Parathyroid adenoma (tissue), 2 donors: ENCODE results near the gene ZNF25.

Experiments
- H2AFZ ChIP-seq: fragments of 300-600 bp; sonication (generic); one replicate; pipeline ENCODE4 v1.7.0; 2017; ENCODE audit warnings: antibody characterized with exemption, mild to moderate bottlenecking
- H3K27ac ChIP-seq: fragments of 300-600 bp; sonication (generic); one replicate; pipeline ENCODE4 v1.7.0; 2017
- H3K27me3 ChIP-seq: fragments of 300-600 bp; sonication (generic); one replicate; pipeline ENCODE4 v1.7.0; 2017; ENCODE audit warnings: low read length; ENCODE audit not compliant: control insufficient read depth, insufficient read depth
- H3K36me3 ChIP-seq: fragments of 300-600 bp; sonication (generic); one replicate; pipeline ENCODE4 v1.7.0; 2017; ENCODE audit warnings: low read length; ENCODE audit not compliant: control insufficient read depth, insufficient read depth
- H3K4me1 ChIP-seq: fragments of 300-600 bp; sonication (generic); one replicate; pipeline ENCODE4 v1.7.0; 2017; ENCODE audit warnings: control low read depth
- H3K4me2 ChIP-seq: fragments of 300-600 bp; sonication (generic); one replicate; pipeline ENCODE4 v1.7.0; 2017; ENCODE audit warnings: low read length
- H3K4me3 ChIP-seq: fragments of 300-600 bp; sonication (generic); one replicate; pipeline ENCODE4 v1.7.0; 2017; ENCODE audit warnings: low read depth, low read length
- H3K79me2 ChIP-seq: fragments of 300-600 bp; sonication (generic); one replicate; pipeline ENCODE4 v1.7.0; 2017; ENCODE audit warnings: control low read depth
- H3K9ac ChIP-seq: fragments of 300-600 bp; sonication (generic); one replicate; pipeline ENCODE4 v1.7.0; 2017; ENCODE audit warnings: mild to moderate bottlenecking
- H3K9me3 ChIP-seq: fragments of 300-600 bp; sonication (generic); one replicate; pipeline ENCODE4 v1.7.0; 2017; ENCODE audit warnings: low read length; ENCODE audit not compliant: control insufficient read depth
- CTCF ChIP-seq: fragments of 300-600 bp; sonication (generic); IDR thresholded peaks from one replicate; pipeline ENCODE4 v1.7.0; 2017; ENCODE audit warnings: antibody characterized with exemption, mild to moderate bottlenecking
- donor health status: primary hyperparathyroidism.

Gene ZNF25

GRCh38 chr10:37965006-37965405 is 11.4 kb downstream of the ZNF25 start:
- TF ChIP-seq CTCF: no peak
- H3K27me3 ChIP-seq: no peaks in the 10 kb centered on the region
- no peak overlapping the region for H3K27ac ChIP-seq
- no peak overlapping the region for H2AFZ ChIP-seq
- no peaks in the 10 kb centered on the region for H3K36me3 ChIP-seq
- H3K4me3 ChIP-seq: no peak overlapping the region
- peaks cover 5% of the 10 kb centered on the region for H3K79me2 ChIP-seq
- H3K9me3 ChIP-seq: no peaks in the 10 kb centered on the region
- H3K4me2 ChIP-seq: no peak overlapping the region
- H3K4me1 ChIP-seq: no peaks in the 10 kb centered on the region
- no peak overlapping the region for H3K9ac ChIP-seq

GRCh38 chr10:37960591-37961137 is 15.8 kb downstream of the ZNF25 start:
- H3K27me3 ChIP-seq: no peaks in the 10 kb centered on the region
- H3K4me1 ChIP-seq: no peaks in the 10 kb centered on the region
- no peak overlapping the region for H3K9ac ChIP-seq
- H3K9me3 ChIP-seq: no peaks in the 10 kb centered on the region
- H2AFZ ChIP-seq: no peak overlapping the region
- H3K4me3 ChIP-seq: no peak overlapping the region
- H3K36me3 ChIP-seq: no peaks in the 10 kb centered on the region
- no peak overlapping the region for H3K4me2 ChIP-seq
- TF ChIP-seq CTCF: no peak
- H3K79me2 ChIP-seq: peaks cover 5% of the 10 kb centered on the region
- no peak overlapping the region for H3K27ac ChIP-seq

- Histone ChIP-seq H3K9me3 (no peaks in the 10 kb centered on the region), H3K36me3 (no peaks in the 10 kb centered on the region), H3K4me2 (no peak overlapping the region), H3K27ac (no peak overlapping the region), H2AFZ (no peak overlapping the region), H3K79me2 (no peaks in the 10 kb centered on the region), H3K27me3 (no peaks in the 10 kb centered on the region), H3K4me3 (no peak overlapping the region), H3K9ac (no peak overlapping the region), H3K4me1 (no peaks in the 10 kb centered on the region)
- no peak for TF ChIP-seq CTCF
Measured at GRCh38 chr10:37957841-37958240, 18.6 kb downstream of the ZNF25 start.

GRCh38 chr10:37952926-37953325 is 23.5 kb downstream of the ZNF25 start:
- no peaks in the 10 kb centered on the region for H3K9me3 ChIP-seq
- no peak overlapping the region for H3K27ac ChIP-seq
- no peaks in the 10 kb centered on the region for H3K4me1 ChIP-seq
- H3K4me2 ChIP-seq: no peak overlapping the region
- H3K79me2 ChIP-seq: no peaks in the 10 kb centered on the region
- no peak overlapping the region for H2AFZ ChIP-seq
- H3K9ac ChIP-seq: no peak overlapping the region
- H3K36me3 ChIP-seq: peaks cover 2% of the 10 kb centered on the region
- TF ChIP-seq CTCF: no peak
- no peaks in the 10 kb centered on the region for H3K27me3 ChIP-seq
- H3K4me3 ChIP-seq: no peak overlapping the region

- H3K4me1 ChIP-seq: no peaks in the 10 kb centered on the region
- no peak overlapping the region for H3K4me2 ChIP-seq
- H3K9ac ChIP-seq: no peak overlapping the region
- H3K4me3 ChIP-seq: no peak overlapping the region
- H3K27me3 ChIP-seq: no peaks in the 10 kb centered on the region
- no peak overlapping the region for H2AFZ ChIP-seq
- H3K27ac ChIP-seq: no peak overlapping the region
- no peaks in the 10 kb centered on the region for H3K79me2 ChIP-seq
- no peak for TF ChIP-seq CTCF
- H3K9me3 ChIP-seq: no peaks in the 10 kb centered on the region
- peaks cover 2% of the 10 kb centered on the region for H3K36me3 ChIP-seq
Measured at GRCh38 chr10:37952043-37952755, 24.2 kb downstream of the ZNF25 start.
